ENCODE measurements around the gene ZNF451.

DNA sequence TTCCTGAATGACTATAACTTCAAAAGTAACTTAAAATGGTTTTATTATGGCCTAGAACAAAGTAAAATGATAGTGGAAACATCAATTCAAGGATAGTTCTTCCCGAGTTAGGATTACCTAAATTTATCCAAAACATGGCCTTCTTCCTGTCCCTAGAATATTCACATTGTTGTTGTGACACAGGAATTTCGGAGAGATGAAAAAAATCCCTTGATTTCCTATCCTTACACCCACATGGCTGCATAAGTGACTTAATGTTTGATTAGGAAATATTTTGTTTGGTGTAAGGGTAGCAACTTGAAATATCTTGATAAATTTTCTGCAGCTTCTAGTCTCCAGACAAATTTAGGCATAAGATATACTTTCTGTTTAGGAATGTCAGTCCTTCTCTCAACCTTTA, 27.8 kb downstream of the ZNF451 start:
- TF ChIP-seq, protein P1, sequence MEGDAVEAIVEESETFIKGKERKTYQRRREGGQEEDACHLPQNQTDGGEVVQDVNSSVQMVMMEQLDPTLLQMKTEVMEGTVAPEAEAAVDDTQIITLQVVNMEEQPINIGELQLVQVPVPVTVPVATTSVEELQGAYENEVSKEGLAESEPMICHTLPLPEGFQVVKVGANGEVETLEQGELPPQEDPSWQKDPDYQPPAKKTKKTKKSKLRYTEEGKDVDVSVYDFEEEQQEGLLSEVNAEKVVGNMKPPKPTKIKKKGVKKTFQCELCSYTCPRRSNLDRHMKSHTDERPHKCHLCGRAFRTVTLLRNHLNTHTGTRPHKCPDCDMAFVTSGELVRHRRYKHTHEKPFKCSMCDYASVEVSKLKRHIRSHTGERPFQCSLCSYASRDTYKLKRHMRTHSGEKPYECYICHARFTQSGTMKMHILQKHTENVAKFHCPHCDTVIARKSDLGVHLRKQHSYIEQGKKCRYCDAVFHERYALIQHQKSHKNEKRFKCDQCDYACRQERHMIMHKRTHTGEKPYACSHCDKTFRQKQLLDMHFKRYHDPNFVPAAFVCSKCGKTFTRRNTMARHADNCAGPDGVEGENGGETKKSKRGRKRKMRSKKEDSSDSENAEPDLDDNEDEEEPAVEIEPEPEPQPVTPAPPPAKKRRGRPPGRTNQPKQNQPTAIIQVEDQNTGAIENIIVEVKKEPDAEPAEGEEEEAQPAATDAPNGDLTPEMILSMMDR (IDR thresholded peaks at IDR 0.05): no peak
- TF ChIP-seq POLR2A (IDR thresholded peaks at IDR 0.05): no peak
